Omental fat pad (tissue), 4 donors: Measurements from ENCODE around the gene BEAN1. TPM values are rescaled to one million over a fixed set of nuclear protein-coding genes. Genes with fewer than 3 reads are reported as not detected.
A peak's percentile ranks its signal among the peaks of the same experiment; 100 is the strongest.

ENCODE experiments used
- ATAC-seq: fragments of 150-250 bp; one replicate; pipeline ENCODE4 v1.9.1; 2016; ENCODE audit warnings: mild to moderate bottlenecking, moderate library complexity; ENCODE audit not compliant: low FRiP score
- DNase-seq: peaks from one replicate; pipeline ENCODE4 v3.0.0-alpha.2; 2019; ENCODE audit warnings: low spot score
- total RNA-seq, 4 donors: library from RNA; depleted of rRNA; stranded (reverse); fragments of >200 nt; gene quantifications; one replicate each; pipeline ENCODE4 v1.1.0, GENCODE V29; 2016
- TF ChIP-seq, protein P1 (sequence below), 3 donors: fragments of 450-650 bp; IDR thresholded peaks; one replicate each; pipeline ENCODE4 v1.5.1; 2016 to 2017; ENCODE audit warnings: antibody characterized with exemption in 3 of 3, mild to moderate bottlenecking in 3 of 3, moderate library complexity in 2 of 3

The BEAN1 gene
- total RNA-seq, 4 donors from 2014 or later, result 0.94 to 2.2 (median 1.3) TPM; not detected in 1

DNA sequence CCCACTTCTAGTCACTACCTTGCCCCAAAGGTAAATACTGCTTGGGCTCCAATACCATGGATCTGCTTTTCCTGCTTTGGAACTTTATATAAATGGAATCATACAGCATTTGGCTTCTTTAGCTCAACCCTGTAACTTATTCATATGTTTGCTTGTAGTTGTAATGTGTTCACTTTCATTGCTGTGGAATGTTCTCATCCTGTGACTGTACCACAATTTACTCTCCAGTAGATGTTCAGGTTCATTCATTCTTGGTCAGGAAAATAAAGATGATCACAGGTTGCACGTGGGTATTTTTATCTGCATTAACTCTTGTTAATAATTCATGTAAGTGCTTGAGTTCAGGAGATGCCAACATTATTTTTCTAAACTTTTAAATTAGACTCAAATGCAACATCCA is 6.7 kb upstream of the BEAN1 start:
- no peak for DNase-seq
- no peak for ATAC-seq
- TF ChIP-seq, protein P1, sequence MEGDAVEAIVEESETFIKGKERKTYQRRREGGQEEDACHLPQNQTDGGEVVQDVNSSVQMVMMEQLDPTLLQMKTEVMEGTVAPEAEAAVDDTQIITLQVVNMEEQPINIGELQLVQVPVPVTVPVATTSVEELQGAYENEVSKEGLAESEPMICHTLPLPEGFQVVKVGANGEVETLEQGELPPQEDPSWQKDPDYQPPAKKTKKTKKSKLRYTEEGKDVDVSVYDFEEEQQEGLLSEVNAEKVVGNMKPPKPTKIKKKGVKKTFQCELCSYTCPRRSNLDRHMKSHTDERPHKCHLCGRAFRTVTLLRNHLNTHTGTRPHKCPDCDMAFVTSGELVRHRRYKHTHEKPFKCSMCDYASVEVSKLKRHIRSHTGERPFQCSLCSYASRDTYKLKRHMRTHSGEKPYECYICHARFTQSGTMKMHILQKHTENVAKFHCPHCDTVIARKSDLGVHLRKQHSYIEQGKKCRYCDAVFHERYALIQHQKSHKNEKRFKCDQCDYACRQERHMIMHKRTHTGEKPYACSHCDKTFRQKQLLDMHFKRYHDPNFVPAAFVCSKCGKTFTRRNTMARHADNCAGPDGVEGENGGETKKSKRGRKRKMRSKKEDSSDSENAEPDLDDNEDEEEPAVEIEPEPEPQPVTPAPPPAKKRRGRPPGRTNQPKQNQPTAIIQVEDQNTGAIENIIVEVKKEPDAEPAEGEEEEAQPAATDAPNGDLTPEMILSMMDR (IDR thresholded peaks at IDR 0.05), result no peak

DNA sequence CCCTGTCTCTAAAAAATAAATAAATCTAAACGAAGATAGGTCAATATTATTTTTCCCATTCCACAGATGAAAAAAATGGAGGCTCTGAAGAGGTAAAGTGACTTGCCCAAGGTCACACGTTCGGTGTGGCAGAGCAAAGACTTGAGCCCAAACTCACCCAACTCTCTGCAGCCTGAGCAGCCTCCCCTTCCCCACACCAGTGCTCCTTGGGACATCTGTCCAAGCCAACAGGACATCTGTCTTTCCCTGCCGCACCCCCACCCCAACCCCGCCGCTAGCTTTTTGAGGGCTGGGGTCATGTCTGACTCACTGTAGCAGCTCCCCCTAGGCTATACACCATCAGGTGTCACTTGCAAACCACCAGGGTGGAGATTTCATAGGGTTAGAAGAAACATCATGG is 5.2 kb upstream of the BEAN1 start:
- DNase-seq (no peak), ATAC-seq (no peak)
- TF ChIP-seq, protein P1 (IDR thresholded peaks at IDR 0.05), result no peak

DNA sequence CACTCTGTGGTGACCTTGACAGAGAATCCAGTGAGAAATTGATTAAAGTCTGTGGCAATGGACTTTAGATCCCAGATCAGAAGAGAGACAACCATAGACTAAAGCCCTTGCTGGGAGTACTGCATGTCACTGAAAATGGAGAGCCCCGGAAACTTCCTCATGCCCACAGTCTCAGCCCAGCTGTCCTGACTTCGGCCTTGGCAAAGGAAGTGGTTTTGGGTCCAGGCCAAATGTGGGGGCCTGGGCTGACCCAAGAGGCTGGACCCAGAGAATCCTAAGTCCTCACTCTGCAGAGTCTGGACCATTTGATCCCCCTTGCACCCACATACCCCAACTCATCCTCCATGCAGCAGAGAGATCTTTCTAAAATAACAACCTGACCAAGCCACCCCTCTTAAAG is 4.7 kb upstream of the BEAN1 start:
- no peak for DNase-seq
- no peak for ATAC-seq
- TF ChIP-seq, protein P1 (IDR thresholded peaks at IDR 0.05), result no peak

DNA sequence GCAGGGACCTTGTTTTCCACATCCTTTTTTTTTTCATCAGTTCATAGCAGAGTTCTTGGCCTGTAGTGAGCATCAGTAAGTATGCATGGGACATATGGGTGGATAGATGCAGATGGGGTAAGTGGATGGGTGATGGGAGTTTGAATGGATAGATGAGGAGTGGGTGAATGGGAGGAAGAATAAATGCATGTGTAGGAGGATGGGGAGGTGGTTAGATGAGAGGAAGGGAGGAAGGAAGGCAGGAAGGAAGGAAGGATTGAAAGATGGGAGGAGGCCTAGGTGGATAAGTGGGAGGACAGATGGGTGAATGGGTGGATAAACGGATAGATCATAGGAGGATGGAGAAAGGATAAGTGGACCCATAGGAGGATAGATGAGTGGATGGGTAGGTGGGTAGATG is 3.9 kb upstream of the BEAN1 start:
- no peak for DNase-seq
- TF ChIP-seq, protein P1 (IDR thresholded peaks at IDR 0.05), result no peak
- no peak for ATAC-seq

DNA sequence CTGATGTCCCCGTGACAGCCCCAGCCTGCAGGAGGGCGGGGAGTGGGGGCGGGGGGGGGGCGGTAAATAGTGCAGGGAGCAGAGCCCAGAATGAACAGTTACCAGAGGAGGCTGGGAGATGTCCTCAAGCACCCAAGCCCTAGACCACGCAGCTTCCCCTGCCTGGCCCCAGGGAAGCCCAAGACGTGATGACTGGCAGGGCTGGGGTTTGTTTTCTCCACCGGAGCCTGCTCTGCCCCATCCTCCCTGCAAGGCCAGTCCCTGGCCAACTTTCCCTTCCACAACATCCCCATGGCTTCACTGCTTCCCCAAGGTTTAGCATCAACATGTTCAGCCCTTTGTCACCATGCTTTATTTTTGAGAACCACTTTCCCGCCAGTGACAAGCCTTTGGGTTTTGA is 1.4 kb upstream of the BEAN1 start:
- no peak for ATAC-seq
- TF ChIP-seq, protein P1 (IDR thresholded peaks at IDR 0.05), result no peak
- no peak for DNase-seq

DNA sequence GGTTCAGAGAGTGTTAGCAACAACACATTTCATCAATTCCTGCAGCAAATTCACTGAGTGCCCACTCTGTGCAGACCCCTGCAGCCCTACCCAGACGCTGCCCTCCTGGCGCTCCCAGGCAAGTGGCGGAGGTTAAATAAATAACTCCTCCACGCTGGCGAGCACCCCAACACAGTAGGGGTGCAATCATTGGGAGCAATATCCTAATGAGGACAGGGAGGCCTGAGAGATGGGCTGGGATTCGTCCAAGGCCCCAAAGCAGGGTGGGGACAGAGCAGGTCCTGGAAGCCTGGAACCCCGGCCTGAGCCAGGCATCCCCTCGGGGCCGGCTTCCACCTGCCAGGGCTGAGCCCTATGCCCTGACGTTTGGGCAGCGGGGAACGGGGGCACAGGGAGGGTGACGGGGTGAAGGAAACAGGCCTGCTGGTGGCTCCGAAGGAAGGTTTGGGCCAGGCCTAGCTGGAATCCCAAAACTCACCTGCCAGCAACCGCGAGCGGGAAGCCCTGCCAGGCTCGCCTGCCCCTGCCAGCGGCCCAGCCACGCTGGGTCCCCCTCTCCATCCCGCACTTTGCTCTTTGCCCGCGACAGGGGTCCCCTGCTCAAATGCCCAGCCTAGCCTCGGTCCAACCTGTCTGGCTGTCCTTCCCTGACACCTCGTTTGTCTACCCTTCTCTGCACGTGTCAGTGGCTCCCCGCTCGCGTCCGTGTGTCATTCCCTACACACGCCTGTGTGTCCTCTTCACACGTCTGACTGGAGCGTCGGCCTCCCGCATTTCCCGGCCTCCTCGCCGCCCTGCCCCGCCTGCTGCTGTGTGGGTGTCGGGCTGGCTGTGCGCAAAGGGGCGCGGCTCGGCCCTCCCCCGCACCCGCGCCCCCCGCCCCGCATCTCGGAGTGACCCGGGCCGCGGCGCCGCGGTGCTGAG is 721 bp upstream of the BEAN1 start:
- ATAC-seq, result peak; percentile 49
- DNase-seq, result no peak

More for the DNA sequence above, 721 bp upstream of the BEAN1 start:
- TF ChIP-seq, protein P1 (IDR thresholded peaks at IDR 0.05), result no peak
